GM12878 (cell line): ENCODE results near the gene FOXO1. TPM values are rescaled to one million over a fixed set of nuclear protein-coding genes. Genes with fewer than 3 reads are reported as not detected.

Experiments
- ATAC-seq: fragments of 200-7000 bp; cut with Tn5 transposase; 3 replicates; pipeline ENCODE4 v1.9.1; 2020; ENCODE audit warnings: mild to moderate bottlenecking, moderate library complexity
- BruUV-seq: library from RNA; stranded (reverse); fragments of 400-500 nt; replicated peaks from 2 replicates; lab custom pipeline; 2021; lab: Mats Ljungman, UMichigan
- CTCF ChIA-PET: fragments of 300-600 bp; sonication (Branson Sonifier 250); formaldehyde crosslinking; extraction: SDS; loops from one replicate; lab custom pipeline; 2021; ENCODE audit warnings: inconsistent platforms; lab: Yijun Ruan, JAX
- POLR2A ChIA-PET: fragments of 350-600 bp; formaldehyde crosslinking; extraction: SDS; loops from one replicate; lab custom pipeline; 2021; ENCODE audit warnings: inconsistent platforms; lab: Charles Lee
- RAD21 ChIA-PET: fragments of 300-600 bp; sonication (Branson Sonifier 250); formaldehyde crosslinking; loops from one replicate; lab custom pipeline; 2023; ENCODE audit warnings: antibody characterized with exemption; ENCODE audit not compliant: unreplicated experiment; lab: Charles Lee
- SMC1A ChIA-PET: fragments of 300-600 bp; sonication (Branson Sonifier 250); formaldehyde crosslinking; loops from one replicate; lab custom pipeline; 2023; ENCODE audit not compliant: unreplicated experiment, uncharacterized antibody; lab: Charles Lee
- DNase-seq: peaks from one replicate; pipeline ENCODE4 v3.0.0-alpha.2; 2011; ENCODE audit warnings: low read depth, low spot score
- FAIRE-seq: peaks from 3 replicates; lab custom pipeline; 2011; peaks lifted over from hg19 to GRCh38; lab: Jason Lieb, UNC
- H2AFZ ChIP-seq: 2 replicates; pipeline ENCODE4 v1.6.0; 2011; ENCODE audit warnings: low read depth, low read length, control low read depth; ENCODE audit not compliant: control insufficient read depth
- H3K27ac ChIP-seq: 2 replicates; pipeline ENCODE4 v1.5.1; 2011; ENCODE audit warnings: control low read depth; ENCODE audit not compliant: control insufficient read depth, insufficient read depth
- H3K27me3 ChIP-seq, 2 experiments: replicated peaks in 1 of 2; 2 replicates each; pipeline versions ENCODE4 v1.6.0 to v1.6.1; 2011; ENCODE audit warnings: low read length in 1 of 2; ENCODE audit not compliant: control insufficient read depth in 2 of 2, insufficient read depth in 2 of 2
- H3K36me3 ChIP-seq, 2 experiments: 2 replicates each; pipeline ENCODE4 v1.5.1; 2011; ENCODE audit warnings: low read length in 1 of 2; ENCODE audit not compliant: control insufficient read depth in 2 of 2, insufficient read depth in 2 of 2
- H3K4me1 ChIP-seq: 2 replicates; pipeline ENCODE4 v1.6.1; 2011; ENCODE audit warnings: mild to moderate bottlenecking, low read length, moderate library complexity, mixed read lengths; ENCODE audit not compliant: control insufficient read depth, insufficient read depth
- H3K4me2 ChIP-seq: 2 replicates; pipeline ENCODE4 v1.6.0; 2011; ENCODE audit warnings: control low read depth; ENCODE audit not compliant: control insufficient read depth, insufficient read depth
- H3K4me3 ChIP-seq: fragments of 200-600 bp; sonication (generic); 2 replicates; pipeline ENCODE4 v1.5.1; 2016
- H3K79me2 ChIP-seq: 2 replicates; pipeline ENCODE4 v1.6.0; 2011; ENCODE audit warnings: low read length; ENCODE audit not compliant: control insufficient read depth, insufficient read depth
- H3K9ac ChIP-seq: 2 replicates; pipeline ENCODE4 v1.8.0; 2011; ENCODE audit warnings: low read length, control low read depth, mixed read lengths; ENCODE audit not compliant: control insufficient read depth, insufficient read depth
- H3K9me3 ChIP-seq: replicated peaks from 3 replicates; pipeline ENCODE4 v1.5.1; 2011; ENCODE audit warnings: mild to moderate bottlenecking, low read length; ENCODE audit not compliant: control insufficient read depth, insufficient read depth
- H4K20me1 ChIP-seq: 2 replicates; pipeline ENCODE4 v1.6.0; 2011; ENCODE audit not compliant: control insufficient read depth, insufficient read depth
- BRCA1 ChIP-seq: IDR thresholded peaks from 2 replicates; pipeline ENCODE4 v1.6.1; 2011; ENCODE audit warnings: low read depth, low read length, improper control_type of control experiment
- CUX1 ChIP-seq: IDR thresholded peaks from 2 replicates; pipeline ENCODE4 v1.6.1; 2012; ENCODE audit warnings: improper control_type of control experiment, low read depth, low read length; ENCODE audit not compliant: insufficient replicate concordance
- FOXM1 ChIP-seq: IDR thresholded peaks from 2 replicates; pipeline ENCODE4 v1.6.1; 2012; ENCODE audit warnings: low read depth, mild to moderate bottlenecking, inconsistent platforms, low read length, moderate library complexity
- GATAD2B ChIP-seq: fragments of 450-650 bp; conservative IDR thresholded peaks from 2 replicates; pipeline ENCODE4 v1.6.1; 2017; ENCODE audit warnings: low read depth, mild to moderate bottlenecking, moderate library complexity
- JUND ChIP-seq: IDR thresholded peaks from 2 replicates; pipeline ENCODE4 v1.6.1; 2012; ENCODE audit warnings: low read depth, mild to moderate bottlenecking, low read length, improper control_type of control experiment, moderate library complexity
- MEF2B ChIP-seq: fragments of 450-650 bp; IDR thresholded peaks from 2 replicates; pipeline ENCODE4 v1.6.1; 2018; ENCODE audit warnings: mild to moderate bottlenecking, moderate library complexity; ENCODE audit not compliant: partially characterized antibody, poor library complexity, severe bottlenecking
- MLLT1 ChIP-seq: fragments of 450-650 bp; IDR thresholded peaks from 2 replicates; pipeline ENCODE4 v1.6.1; 2016; ENCODE audit warnings: mild to moderate bottlenecking
- NFXL1 ChIP-seq: fragments of 450-650 bp; IDR thresholded peaks from 2 replicates; pipeline ENCODE4 v1.6.1; 2017; ENCODE audit warnings: antibody characterized with exemption, mild to moderate bottlenecking, borderline replicate concordance
- POLR2A ChIP-seq: IDR thresholded peaks from 2 replicates; pipeline ENCODE4 v1.6.1; 2011; ENCODE audit warnings: low read depth, mild to moderate bottlenecking, low read length
- RBBP5 ChIP-seq: fragments of 200-600 bp; sonication (generic); conservative IDR thresholded peaks from 2 replicates; pipeline ENCODE4 v1.6.1; 2016
- RCOR1 ChIP-seq: conservative IDR thresholded peaks from 2 replicates; pipeline ENCODE4 v1.6.1; 2012; ENCODE audit warnings: low read depth, low read length, improper control_type of control experiment
- RELA ChIP-seq: fragments of 450-650 bp; IDR thresholded peaks from 2 replicates; pipeline ENCODE4 v1.8.0; 2014; ENCODE audit warnings: borderline replicate concordance; ENCODE audit not compliant: partially characterized antibody
- ZBED1 ChIP-seq: IDR thresholded peaks from 2 replicates; pipeline ENCODE4 v1.6.1; 2016; ENCODE audit warnings: borderline replicate concordance
- ZBTB4 ChIP-seq: fragments of 450-650 bp; formaldehyde crosslinking; IDR thresholded peaks from 2 replicates; pipeline ENCODE4 v1.4.0; 2022; ENCODE audit warnings: mild to moderate bottlenecking, moderate library complexity
- WGBS: methylation state at CpG from one replicate; pipeline ENCODE4 v1.1.6; 2016; ENCODE audit warnings: low lambda C conversion rate; ENCODE audit not compliant: insufficient replicate concordance, insufficient coverage; ENCODE audit errors: missing lambda C conversion rate; 5-methylcytosine and 5-hydroxymethylcytosine counted together
- in situ Hi-C: fragments of 300-500 bp; cut with MboI; formaldehyde crosslinking; loops from 9 replicates; pipeline ENCODE4 v1.14.3; 2018; ENCODE audit warnings: mixed read lengths
- intact Hi-C: fragments of 100-400 bp; cut with micrococcal nuclease; formaldehyde crosslinking; loops from one replicate; pipeline ENCODE4 v1.14.2; 2022; ENCODE audit not compliant: unreplicated experiment
- polyA plus RNA-seq, 11 experiments: library from polyadenylated mRNA; depleted of rRNA in 4 of 11; unstranded in 6 of 11; stranded (reverse) in 5 of 11; fragments of >200 nt; fragmentation: Nextera tagmentation in 4 of 11; fragmentation: Illumina TruSeq in 1 of 11; extraction: Ambion mirVana in 4 of 11; extraction: Trizol in 1 of 11; gene quantifications; 1 replicate in 1 of 11; 2 replicates in 10 of 11; pipeline versions ENCODE4 v1.2.1 to v1.2.3, GENCODE V29; 2011 to 2016; ENCODE audit warnings: inconsistent platforms in 2 of 11, missing spikeins in 2 of 11, low read depth in 1 of 11
- total RNA-seq, 4 experiments: library from RNA; depleted of rRNA in 3 of 4; stranded (reverse); fragments of >200 nt in 3 of 4; fragmentation: Illumina TruSeq in 1 of 4; extraction: Trizol in 1 of 4; gene quantifications; 2 replicates each; pipeline versions ENCODE4 v1.2.1 to v1.2.3, GENCODE V29; 2013 to 2021

FOXO1 gene
- total and polyA plus RNA-seq, 10 of the 15 experiments (the other 5 are each of a cell fraction or from before 2014, with no cell fraction given): 0.58 to 8.3 (median 0.88) TPM

- H2AFZ ChIP-seq: no peak overlapping the region
- H3K4me1 ChIP-seq: peaks cover 39% of the 10 kb centered on the region
- RAD21 ChIA-PET: interaction anchor here (0.9 kb wide), 1 partner anchor 8 kb away, joined by 3 read pairs; no protein-coding TSS in a partner anchor
- FAIRE-seq (no peak), DNase-seq (no peak), ATAC-seq (no peak)
- 100% methylated on average over 1 of the region's 1 CpG for WGBS
- H3K9me3 ChIP-seq: no peaks in the 10 kb centered on the region
- CTCF ChIA-PET: no interaction called here
- no peak overlapping the region for H3K4me3 ChIP-seq
- no peak overlapping the region for H3K27ac ChIP-seq
- H3K9ac ChIP-seq: no peak overlapping the region
- no peaks in the 10 kb centered on the region for H4K20me1 ChIP-seq
- in situ Hi-C loops: no loop called here
- H3K79me2 ChIP-seq: peaks cover 43% of the 10 kb centered on the region
- H3K4me2 ChIP-seq: no peak overlapping the region
- H3K36me3 ChIP-seq: no peaks in the 10 kb centered on the region
- no peak for TF ChIP-seq GATAD2B
- TF ChIP-seq CUX1: no peak
- TF ChIP-seq ZBED1: no peak
- TF ChIP-seq JUND: no peak
- no peak for TF ChIP-seq BRCA1
- TF ChIP-seq FOXM1: no peak
- TF ChIP-seq RBBP5: no peak
- TF ChIP-seq POLR2A: no peak
- no peak for TF ChIP-seq ZBTB4 (CRISPR knock-in tag)
- TF ChIP-seq MEF2B: no peak
- no peak for TF ChIP-seq MLLT1
- no peak for TF ChIP-seq NFXL1
- no peak for TF ChIP-seq RELA
- no peak for TF ChIP-seq RCOR1
- intact Hi-C loops: no loop called here
- SMC1A ChIA-PET: interaction anchor here (0.5 to 1.5 kb wide), 4 partner anchors 70 to 525 kb away, joined by 3 to 4 read pairs (median 3); no protein-coding TSS in a partner anchor
- POLR2A ChIA-PET: interaction anchor here (1.3 kb wide), 1 partner anchor 11 kb away, joined by 3 read pairs; no protein-coding TSS in a partner anchor
- BruUV-seq: no TSS peak
- H3K27me3 ChIP-seq: no peaks in the 10 kb centered on the region
These were observed 74.4 kb downstream of the FOXO1 start for GRCh38 chr13:40592035-40592434.
